ENCODE data around the gene SCMH1. TPM values are rescaled to one million over a fixed set of nuclear protein-coding genes. Genes with fewer than 3 reads are reported as not detected.

Gene SCMH1
- polyA plus RNA-seq, 1 of the 3 experiments (the other 2 are of a cell fraction) = 38.5 TPM

GRCh38 chr1:41169799-41170180 is 72.3 kb downstream of the SCMH1 start:
- POLR2A ChIA-PET = no interaction called here
- DNase-seq = no peak
- Histone ChIP-seq H3K4me1 (ENCODE audit: control insufficient read depth in 1 of 2, insufficient read depth in 2 of 2, low read depth in 1 of 2, low read length in 1 of 2) (no peaks in the 10 kb centered on the region), H3K9me3 (peaks cover 6% of the 10 kb centered on the region; the same call in 1 of the 2 replicates), H4K20me1 (ENCODE audit: insufficient read depth) (no peaks in the 10 kb centered on the region), H3K4me2 (no peak overlapping the region), H3K27me3 (ENCODE audit: insufficient read depth) (no peaks in the 10 kb centered on the region), H3K9ac (no peak overlapping the region), H3F3A (replicated peaks; ENCODE audit: insufficient read depth) (no peaks in the 10 kb centered on the region), H3K36me3 (replicated peaks in 1 of 2; ENCODE audit: control insufficient read depth in 1 of 2, insufficient read depth in 2 of 2, low read length in 1 of 2) (peaks cover 2 to 18% of the 10 kb centered on the region in 2 experiments), H3K4me3 (ENCODE audit: low read depth in 2 of 2, low read length in 1 of 2) (no peak overlapping the region), H3K9me2 (no peaks in the 10 kb centered on the region), H3K79me2 (ENCODE audit: insufficient read depth) (peaks cover 13% of the 10 kb centered on the region; the same call in 1 of the 2 replicates), H3K27ac (ENCODE audit: low read depth in 2 of 2, low read length in 1 of 2) (no peak overlapping the region), H2AFZ (ENCODE audit: low read depth) (no peak overlapping the region)
- TF ChIP-seq NFIC (IDR thresholded peaks at IDR 0.05; ENCODE audit: borderline replicate concordance) = no peak
- no peak for TF ChIP-seq SIN3A (IDR thresholded peaks at IDR 0.05; ENCODE audit: borderline replicate concordance, low read depth, low read length)
- no peak for TF ChIP-seq MXI1 (IDR thresholded peaks at IDR 0.05; ENCODE audit: low read depth, low read length)
- TF ChIP-seq FOXM1 (IDR thresholded peaks at IDR 0.05; ENCODE audit: low read depth) = no peak
- no peak for TF ChIP-seq TEAD4 (IDR thresholded peaks at IDR 0.05; ENCODE audit: borderline replicate concordance, insufficient read depth)
- TF ChIP-seq MAX (IDR thresholded peaks at IDR 0.05; ENCODE audit: low read depth) = no peak
- no peak for TF ChIP-seq IRF3 (IDR thresholded peaks at IDR 0.05; ENCODE audit: low read depth, low read length)
- WGBS (ENCODE audit: low lambda C conversion rate) = 100% methylated on average over 3 of the region's 3 CpGs
- CTCF ChIA-PET = no interaction called here

GRCh38 chr1:41169066-41169798 is 72.9 kb downstream of the SCMH1 start:
- H3K4me3 ChIP-seq (ENCODE audit: low read depth in 2 of 2, low read length in 1 of 2) = no peak overlapping the region; a peak in 1 of 4 replicates
- H4K20me1 ChIP-seq (ENCODE audit: insufficient read depth) = no peaks in the 10 kb centered on the region
- H3F3A ChIP-seq (replicated peaks; ENCODE audit: insufficient read depth) = no peaks in the 10 kb centered on the region
- ChIA-PET CTCF (no interaction called here), POLR2A (no interaction called here)
- H3K27me3 ChIP-seq (ENCODE audit: insufficient read depth) = no peaks in the 10 kb centered on the region
- no peak overlapping the region for H3K9ac ChIP-seq
- DNase-seq = no peak
- no peaks in the 10 kb centered on the region for H3K9me2 ChIP-seq
- H3K27ac ChIP-seq (ENCODE audit: low read depth in 2 of 2, low read length in 1 of 2) = no peak overlapping the region
- no peaks in the 10 kb centered on the region for H3K4me1 ChIP-seq (ENCODE audit: control insufficient read depth in 1 of 2, insufficient read depth in 2 of 2, low read depth in 1 of 2, low read length in 1 of 2)
- H3K9me3 ChIP-seq = peaks cover 6% of the 10 kb centered on the region; the same call in 1 of the 2 replicates
- 90% methylated on average over 7 of the region's 7 CpGs for WGBS (ENCODE audit: low lambda C conversion rate)
- no peak overlapping the region for H3K4me2 ChIP-seq
- peaks cover 2 to 18% of the 10 kb centered on the region in 2 experiments for H3K36me3 ChIP-seq (replicated peaks in 1 of 2; ENCODE audit: control insufficient read depth in 1 of 2, insufficient read depth in 2 of 2, low read length in 1 of 2)
- no peak overlapping the region for H2AFZ ChIP-seq (ENCODE audit: low read depth)
- H3K79me2 ChIP-seq (ENCODE audit: insufficient read depth) = peaks cover 13% of the 10 kb centered on the region; the same call in 1 of the 2 replicates
- TF ChIP-seq IRF3 (IDR thresholded peaks at IDR 0.05; ENCODE audit: low read depth, low read length) (no peak), SIN3A (IDR thresholded peaks at IDR 0.05; ENCODE audit: borderline replicate concordance, low read depth, low read length) (no peak), USF1 (IDR thresholded peaks at IDR 0.05; ENCODE audit: borderline replicate concordance, low read depth) (no peak), ZBTB33 (IDR thresholded peaks at IDR 0.05; ENCODE audit: borderline replicate concordance, low read depth) (no peak), NFIC (IDR thresholded peaks at IDR 0.05; ENCODE audit: borderline replicate concordance) (no peak), RAD21 (IDR thresholded peaks at IDR 0.05; ENCODE audit: low read length) (no peak), GATA2 (CRISPR knock-in tag; IDR thresholded peaks at IDR 0.05) (no peak), MAX (IDR thresholded peaks at IDR 0.05; ENCODE audit: low read depth) (no peak), FOSL2 (IDR thresholded peaks at IDR 0.05; ENCODE audit: borderline replicate concordance, low read depth) (no peak), GABPA (IDR thresholded peaks at IDR 0.05; ENCODE audit: low read depth) (no peak), REST (IDR thresholded peaks at IDR 0.05; ENCODE audit: low read depth, low read length) (no peak), FOXJ3 (CRISPR knock-in tag; IDR thresholded peaks at IDR 0.05) (no peak)

Measured in SK-N-SH (cell line).